K562 (cell line): ENCODE measurements around the gene EYA3.

ENCODE experiments used
- CHD2 ChIP-seq: IDR thresholded peaks from 2 replicates; pipeline ENCODE4 v1.6.1; 2011; ENCODE audit warnings: low read depth, low read length
- ZBTB1 ChIP-seq: sonication (generic); formaldehyde crosslinking; IDR thresholded peaks from 2 replicates; pipeline ENCODE4 v1.8.1; 2023; ENCODE audit warnings: missing genetic modification reagents, low read depth, mild to moderate bottlenecking, borderline replicate concordance
- ZSCAN29 ChIP-seq: fragments of 450-650 bp; IDR thresholded peaks from 2 replicates; pipeline ENCODE4 v1.6.1; 2017

- no peak for TF ChIP-seq ZSCAN29
- no peak for TF ChIP-seq ZBTB1 (CRISPR knock-in tag)
- no peak for TF ChIP-seq CHD2
Observed at GRCh38 chr1:27979859-27980201, 108.6 kb downstream of the EYA3 start.
